Caki2 (cell line): ENCODE measurements around the gene CCDC85B. TPM values are rescaled to one million over a fixed set of nuclear protein-coding genes. Genes with fewer than 3 reads are reported as not detected.
A peak's percentile ranks its signal among the peaks of the same experiment; 100 is the strongest.

Experiments
- DNase-seq: peaks from one replicate; pipeline ENCODE4 v3.0.0-alpha.2; 2015; ENCODE audit warnings: low read depth
- in situ Hi-C: cut with HindIII; loops from 2 replicates; pipeline ENCODE4 v1.10.0; 2016; ENCODE audit warnings: low sequenced_read_pairs, low pct_unique_long_range_greater_than_20kb, mixed read lengths
- total RNA-seq: library from RNA; depleted of rRNA; stranded (reverse); fragments of >200 nt; shearing (Covaris generic); gene quantifications from 2 replicates; pipeline ENCODE4 v1.2.3, GENCODE V29; 2014; ENCODE audit warnings: low replicate concordance

Gene CCDC85B
- total RNA-seq, 1 experiment from 2014 or later: 121 TPM

DNA sequence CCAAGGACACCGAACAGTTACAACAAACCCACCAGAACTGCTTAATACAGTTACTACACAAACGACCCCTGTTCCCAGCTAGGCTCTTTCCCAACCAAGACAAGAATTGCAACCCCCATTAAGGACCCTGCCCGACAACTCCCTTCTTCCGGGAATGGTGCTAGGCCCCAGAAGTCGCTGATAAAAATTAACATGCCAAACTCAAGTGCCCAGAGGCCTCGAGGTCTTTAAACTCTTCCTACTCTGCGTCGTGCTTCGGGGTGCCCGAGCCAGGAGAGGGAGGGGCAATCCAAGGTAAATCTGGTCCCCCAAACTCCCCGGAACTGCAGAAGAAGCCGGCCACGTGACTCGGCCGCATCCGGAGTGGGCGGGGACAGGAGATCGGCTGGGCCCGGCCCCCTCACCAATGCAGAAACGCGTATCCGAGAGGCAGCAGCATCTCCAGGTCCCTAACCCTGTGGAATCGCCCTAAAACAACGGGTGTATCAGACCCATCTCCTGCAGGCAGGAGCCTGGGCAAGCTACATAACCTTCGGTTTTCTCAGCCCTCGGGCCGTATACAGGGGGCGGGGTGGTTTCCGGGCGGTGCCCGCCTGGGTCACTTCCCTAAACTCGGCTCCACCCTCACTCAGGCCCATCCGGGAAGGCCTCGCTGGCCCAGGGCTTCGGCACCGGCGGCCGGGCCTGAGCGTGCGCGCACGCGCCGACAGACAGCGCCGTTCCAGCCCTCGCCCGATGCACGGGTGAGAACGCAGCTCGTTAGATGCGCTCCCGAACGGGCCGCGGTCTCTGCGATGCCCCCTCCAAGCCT, 33.6 kb upstream of the CCDC85B start:
- DNase-seq: peak; percentile 68
- in situ Hi-C loops: no loop called here

DNA sequence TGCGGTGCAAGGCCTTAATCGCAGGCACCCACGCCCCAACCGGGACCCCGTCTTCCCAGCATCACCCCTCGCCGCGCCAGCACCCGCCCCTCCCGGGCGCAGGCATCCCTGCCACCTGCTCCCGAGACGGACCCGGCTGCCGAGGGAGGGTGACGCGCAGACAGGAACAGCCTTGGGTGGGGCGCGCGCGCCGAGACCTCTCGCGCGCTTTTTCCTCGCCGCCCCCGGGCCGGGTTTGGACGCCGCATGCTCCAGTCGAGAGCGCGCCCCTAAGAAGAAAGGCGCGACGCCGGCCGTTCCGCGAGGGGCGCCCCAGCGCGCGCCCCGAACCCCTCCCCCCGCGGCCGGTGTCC, 33.0 kb upstream of the CCDC85B start:
- peak; percentile 48 for DNase-seq
- in situ Hi-C loops: no loop called here

DNA sequence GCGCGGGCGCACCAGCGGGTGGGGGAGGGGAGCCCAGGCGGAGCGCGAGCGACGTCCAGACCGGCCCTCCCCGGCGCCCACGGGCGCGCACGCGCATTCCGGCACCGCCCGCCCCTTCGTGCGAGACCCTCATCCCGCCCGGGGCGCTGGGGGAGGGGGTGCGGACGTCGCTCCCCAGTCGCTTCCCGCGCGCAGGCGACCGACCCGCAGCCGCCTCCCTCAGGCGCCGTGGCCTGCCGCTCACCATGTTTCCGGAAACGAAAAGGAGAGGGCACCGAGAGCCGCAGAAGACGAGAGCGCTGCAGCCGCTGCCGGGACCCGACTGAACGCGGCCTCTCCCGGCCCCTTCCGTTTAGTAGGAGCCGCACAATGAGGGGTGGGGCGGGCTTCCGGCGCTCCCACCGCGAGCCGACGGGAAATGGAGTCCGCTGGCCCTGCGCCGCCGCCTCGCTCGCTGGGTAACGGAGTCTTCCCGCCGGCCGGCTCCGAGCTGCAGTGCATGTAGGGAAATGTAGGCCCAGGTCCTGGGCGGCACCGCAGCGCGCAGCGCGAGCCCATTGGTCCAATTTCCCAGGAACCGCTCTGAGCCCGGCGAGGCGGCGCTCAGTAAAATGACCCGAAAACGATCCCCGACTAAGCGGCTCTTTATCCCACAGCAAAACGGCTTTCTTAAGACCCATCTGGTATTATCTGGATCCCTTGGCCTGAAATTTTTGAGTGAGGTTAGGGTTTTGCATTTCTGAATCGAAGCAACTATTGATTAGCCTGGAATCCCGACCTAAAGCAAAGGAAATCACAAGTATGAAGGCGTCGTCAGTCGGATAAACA, 32.4 kb upstream of the CCDC85B start, which contains the start of gene CFL1:
CFL1 (minus strand) TSS at position 328 of the 828 bp plus-strand sequence; CDS start at position 247, 81 bp downstream.
- peak; percentile 96 for DNase-seq
- in situ Hi-C loops: no loop called here

DNA sequence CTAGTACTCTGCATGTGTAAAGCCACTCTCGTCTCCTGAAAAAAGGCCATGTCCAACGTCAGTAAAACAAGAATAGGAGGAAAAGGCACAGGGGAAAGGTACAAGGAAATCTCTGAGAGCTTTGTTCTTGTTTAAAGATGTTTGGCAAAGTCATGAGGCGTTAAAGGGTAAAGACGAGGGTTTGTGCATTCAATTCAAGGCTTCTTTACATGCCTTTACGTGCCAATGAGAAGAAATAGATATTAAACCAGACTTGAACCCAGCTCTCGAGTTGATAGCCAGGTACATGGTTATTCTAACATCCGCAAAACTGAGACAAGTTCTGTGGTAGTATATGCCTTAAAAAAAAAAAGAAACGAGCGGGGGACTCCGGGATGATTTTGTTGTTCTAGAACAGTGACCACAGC, 31.8 kb upstream of the CCDC85B start:
- in situ Hi-C loops: no loop called here
- no peak for DNase-seq

DNA sequence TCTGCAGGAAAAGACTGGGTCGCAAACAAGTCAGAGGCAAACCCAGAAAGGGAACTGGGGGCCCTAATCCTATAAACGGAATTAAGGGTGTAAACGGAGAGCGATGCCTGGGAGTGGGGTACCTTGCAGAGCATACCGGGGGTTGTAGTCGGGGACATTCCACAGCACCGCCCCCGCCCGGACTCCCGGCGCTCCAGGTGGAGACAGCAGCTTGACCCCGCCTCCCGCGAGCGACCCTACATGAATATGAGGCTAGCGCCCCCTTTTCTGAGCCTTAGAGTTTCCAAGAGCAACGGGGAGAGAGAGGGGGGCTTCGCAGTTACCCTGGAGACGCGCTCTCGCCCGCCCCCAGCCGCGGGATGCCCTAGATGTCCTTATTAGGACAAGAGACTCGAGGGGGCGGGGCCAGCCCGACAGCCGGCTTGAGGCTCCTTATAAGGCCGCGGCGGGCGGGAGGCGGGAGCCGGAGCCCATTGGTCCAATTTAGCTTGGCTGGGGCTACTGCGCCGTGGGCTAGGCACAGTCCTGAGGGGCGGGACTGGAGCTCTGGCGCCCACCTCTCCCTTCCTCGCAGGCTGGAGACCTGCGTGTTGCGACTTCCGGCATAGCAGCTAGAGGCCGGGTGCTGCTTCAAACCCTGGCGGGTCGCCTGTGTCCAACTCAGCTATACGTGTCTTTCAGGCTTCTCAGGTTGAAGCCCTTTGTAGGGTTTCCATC, 31.2 kb upstream of the CCDC85B start:
- in situ Hi-C loops: no loop called here
- DNase-seq: peak; percentile 97

DNA sequence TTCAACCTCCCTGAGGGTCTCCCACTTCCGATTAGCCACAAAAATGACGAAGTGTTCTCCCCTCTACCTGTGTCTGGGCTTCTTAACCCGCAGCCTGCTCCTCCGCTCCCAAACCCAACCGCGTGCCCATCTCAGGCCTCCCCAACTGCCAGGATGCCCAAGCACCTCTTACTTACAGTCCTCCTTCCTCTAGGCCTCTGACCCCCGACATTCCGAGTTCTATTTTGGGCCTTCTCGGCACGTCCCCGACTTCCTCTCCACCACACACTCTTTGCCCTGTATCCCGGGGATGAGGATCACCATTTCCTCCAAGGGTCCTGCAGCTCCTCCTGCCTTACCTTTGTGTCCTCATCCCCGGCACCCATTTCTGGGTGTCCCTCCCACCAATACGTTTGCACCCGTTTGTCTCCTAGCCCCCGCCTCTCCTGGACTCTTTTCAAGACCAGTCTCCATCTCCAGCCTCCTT, 30.6 kb upstream of the CCDC85B start:
- no peak for DNase-seq
- in situ Hi-C loops: no loop called here

DNA sequence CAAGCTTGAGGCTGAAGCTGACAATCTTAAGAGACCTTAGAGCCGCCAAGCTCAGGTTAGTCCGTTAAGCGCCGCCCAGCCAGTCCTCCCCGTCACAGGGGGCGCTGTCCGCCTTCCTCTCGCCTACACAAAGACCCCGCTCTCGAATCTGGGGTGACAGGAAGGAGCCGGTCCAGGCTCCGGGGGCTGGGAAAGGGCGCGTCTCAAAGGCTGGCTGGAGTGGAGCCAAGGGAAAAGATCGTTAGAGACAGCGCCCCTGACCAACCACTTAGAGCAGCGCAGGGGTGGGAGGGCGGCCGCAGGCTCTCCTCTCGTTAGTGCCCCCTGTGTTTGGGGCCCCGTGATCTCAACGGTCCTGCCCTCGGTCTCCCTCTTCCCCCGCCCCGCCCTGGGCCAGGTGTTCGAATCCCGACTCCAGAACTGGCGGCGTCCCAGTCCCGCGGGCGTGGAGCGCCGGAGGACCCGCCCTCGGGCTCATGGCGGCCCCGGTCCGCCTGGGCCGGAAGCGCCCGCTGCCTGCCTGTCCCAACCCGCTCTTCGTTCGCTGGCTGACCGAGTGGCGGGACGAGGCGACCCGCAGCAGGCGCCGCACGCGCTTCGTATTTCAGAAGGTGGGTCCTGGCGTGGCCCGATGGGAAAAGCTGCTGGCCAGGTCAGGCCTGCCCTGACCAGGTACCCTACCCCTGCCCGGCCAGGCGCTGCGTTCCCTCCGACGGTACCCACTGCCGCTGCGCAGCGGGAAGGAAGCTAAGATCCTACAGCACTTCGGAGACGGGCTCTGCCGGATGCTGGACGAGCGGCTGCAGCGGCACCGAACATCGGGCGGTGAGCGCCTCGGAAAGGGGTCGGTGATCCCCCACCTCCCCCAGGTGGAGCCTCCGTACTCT, 30.0 kb upstream of the CCDC85B start, which contains the start of gene MUS81:
MUS81 (plus strand) TSS at position 156 of the 887 bp plus-strand sequence; CDS start at position 477, 321 bp downstream.
- peak; percentile 97 for DNase-seq
- in situ Hi-C loops: no loop called here

DNA sequence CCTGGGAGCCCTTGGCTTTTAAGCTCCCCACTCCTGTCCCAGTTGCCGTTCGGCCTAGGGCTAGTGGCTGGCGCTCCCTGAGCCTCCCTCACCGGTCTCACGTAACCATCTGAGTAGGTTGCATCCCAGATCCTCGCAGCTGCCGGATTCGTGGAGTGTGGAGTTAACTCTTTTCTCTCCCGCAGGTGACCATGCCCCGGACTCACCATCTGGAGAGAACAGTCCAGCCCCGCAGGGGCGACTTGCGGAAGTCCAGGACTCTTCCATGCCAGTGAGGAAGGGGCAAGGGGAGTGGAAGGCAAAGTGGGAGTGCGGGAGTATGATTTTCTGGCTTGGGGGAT, 29.3 kb upstream of the CCDC85B start:
- no peak for DNase-seq
- in situ Hi-C loops: no loop called here

DNA sequence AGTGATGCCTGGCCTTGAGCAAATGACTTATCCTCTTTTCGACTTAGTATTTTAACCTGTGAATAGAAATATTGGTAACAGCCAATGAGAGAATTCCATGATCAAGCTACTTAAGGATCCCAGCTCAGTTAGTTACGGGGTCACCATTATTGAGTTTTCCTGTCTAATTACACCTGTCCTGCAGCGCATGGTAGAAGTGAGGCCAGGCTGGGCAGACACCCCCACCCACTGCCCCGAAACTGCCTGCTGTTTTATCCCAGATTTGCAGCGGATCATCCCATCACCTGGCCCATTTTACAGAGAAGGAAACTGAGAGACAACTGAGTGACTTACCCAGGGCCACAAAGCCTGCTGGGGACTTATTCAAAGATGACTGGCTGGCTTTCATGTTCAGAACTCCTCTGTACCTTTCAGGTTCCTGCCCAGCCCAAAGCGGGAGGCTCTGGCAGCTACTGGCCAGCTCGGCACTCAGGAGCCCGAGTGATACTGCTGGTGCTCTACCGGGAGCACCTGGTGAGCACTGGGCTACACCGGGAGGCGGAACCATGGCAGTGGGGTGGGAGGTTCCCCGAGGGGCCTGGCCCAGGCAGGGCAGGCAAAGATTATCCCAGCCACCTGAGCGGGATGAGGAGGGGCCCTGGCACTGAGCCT, 28.8 kb upstream of the CCDC85B start:
- in situ Hi-C loops: no loop called here
- DNase-seq: no peak

DNA sequence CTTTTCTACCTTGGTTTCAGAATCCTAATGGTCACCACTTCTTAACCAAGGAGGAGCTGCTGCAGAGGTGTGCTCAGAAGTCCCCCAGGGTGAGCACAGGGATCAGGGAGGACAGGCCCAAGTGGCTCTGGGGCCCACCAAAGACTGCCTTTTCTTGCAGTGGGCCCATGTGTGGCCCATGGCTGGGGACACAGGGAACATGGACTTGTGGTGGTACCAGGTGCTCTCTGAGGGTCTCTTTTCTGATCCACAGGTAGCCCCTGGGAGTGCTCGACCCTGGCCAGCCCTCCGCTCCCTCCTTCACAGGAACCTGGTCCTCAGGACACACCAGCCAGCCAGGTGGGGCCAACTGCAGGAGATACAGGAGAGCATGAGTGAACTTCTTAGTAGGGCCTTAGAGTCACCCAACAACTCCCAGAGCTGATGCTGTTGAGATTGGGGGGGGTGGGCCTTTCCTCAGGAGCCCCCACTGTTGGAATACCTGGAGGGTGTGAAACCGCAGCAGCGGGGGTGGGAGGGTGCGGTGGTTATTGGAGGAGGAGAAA, 28.2 kb upstream of the CCDC85B start:
- in situ Hi-C loops: no loop called here
- no peak for DNase-seq

DNA sequence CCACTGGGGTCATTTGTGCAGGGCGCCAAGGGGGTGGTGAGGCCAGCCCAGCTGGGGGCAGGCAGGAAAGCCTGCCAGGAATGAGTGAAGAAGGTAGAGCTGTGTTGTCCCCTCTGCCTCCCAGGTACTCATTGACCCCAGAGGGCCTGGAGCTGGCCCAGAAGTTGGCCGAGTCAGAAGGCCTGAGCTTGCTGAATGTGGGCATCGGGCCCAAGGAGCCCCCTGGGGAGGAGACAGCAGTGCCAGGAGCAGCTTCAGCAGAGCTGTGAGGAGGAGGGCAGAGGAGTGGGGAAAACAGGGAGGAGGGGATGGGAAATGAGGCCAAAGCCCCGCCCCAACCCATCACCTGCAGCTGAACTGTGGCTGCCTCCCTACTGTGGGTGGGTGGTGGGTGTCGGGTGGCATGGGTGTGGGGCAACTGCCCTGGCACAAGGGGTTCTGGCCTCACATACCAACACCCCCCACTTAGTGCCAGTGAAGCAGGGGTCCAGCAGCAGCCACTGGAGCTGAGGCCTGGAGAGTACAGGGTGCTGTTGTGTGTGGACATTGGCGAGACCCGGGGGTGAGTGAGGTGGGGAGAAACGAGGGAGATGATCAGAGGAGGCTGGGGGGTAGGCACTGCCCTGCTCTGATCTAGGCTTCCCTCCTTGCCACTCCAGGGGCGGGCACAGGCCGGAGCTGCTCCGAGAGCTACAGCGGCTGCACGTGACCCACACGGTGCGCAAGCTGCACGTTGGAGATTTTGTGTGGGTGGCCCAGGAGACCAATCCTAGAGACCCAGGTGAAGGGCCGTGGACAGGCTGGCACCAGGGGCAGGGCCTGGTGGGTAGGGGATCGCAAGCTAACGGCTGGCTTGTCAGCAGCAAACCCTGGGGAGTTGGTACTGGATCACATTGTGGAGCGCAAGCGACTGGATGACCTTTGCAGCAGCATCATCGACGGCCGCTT, 27.3 kb upstream of the CCDC85B start:
- in situ Hi-C loops: no loop called here
- DNase-seq: no peak

DNA sequence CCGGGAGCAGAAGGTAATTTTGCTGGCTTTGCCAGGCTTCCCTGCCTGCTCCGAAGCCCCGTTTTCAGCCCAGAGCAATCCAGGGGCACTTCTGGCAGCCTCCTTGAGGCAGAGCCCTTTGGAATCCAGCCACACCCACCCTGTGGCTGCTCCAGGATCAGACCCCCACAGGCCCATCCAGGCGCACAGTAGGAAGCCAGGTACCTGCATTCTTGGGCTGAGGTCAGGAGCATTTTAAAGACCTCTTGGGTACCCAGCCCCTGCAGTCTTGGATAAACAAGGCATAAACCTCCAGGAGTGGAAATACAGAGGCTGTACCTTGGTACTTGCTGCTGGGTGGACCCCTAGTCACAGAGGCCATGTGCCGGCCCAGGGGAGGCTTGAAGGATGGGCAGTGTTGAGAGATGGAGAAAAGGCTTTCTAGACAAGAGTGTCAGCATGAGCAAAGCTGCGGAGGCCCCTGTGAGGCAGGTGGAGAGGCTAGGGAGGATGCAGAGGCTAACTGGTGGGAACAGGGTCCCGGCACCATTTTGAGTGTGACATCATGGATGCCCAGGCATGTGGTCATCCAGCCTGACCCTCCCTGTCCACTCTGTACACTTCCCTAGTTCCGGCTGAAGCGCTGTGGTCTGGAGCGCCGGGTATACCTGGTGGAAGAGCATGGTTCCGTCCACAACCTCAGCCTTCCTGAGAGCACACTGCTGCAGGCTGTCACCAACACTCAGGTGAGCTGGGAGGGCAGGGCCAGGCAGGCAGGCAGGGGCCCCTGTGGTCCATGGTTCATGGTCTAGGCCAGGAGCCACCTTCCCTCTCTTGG, 26.4 kb upstream of the CCDC85B start:
- in situ Hi-C loops: no loop called here
- no peak for DNase-seq

DNA sequence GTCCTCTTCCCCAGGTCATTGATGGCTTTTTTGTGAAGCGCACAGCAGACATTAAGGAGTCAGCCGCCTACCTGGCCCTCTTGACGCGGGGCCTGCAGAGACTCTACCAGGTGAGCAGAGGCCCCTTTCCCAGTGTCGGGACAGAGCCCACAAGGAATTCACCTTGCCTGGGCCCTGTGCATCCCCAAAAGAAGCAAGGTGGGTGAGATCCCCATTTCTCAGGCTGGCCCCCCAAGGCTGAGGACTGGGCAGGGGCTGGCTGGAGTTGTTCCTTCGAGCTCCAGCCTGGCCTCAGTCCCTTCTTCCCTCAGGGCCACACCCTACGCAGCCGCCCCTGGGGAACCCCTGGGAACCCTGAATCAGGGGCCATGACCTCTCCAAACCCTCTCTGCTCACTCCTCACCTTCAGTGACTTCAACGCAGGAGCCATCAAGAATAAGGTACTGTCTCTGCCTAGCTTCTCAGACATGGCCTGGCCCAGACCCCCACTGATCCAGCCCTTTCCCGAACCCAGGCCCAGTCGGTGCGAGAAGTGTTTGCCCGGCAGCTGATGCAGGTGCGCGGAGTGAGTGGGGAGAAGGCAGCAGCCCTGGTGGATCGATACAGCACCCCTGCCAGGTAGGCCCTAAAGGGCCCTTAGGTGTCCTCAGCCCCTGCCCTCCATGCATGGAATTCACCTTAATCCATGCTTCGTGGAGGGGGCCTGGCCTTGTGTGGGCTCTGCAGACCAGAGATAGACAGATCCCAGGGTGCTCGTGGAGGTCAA, 25.6 kb upstream of the CCDC85B start:
- in situ Hi-C loops: no loop called here
- DNase-seq: no peak

DNA sequence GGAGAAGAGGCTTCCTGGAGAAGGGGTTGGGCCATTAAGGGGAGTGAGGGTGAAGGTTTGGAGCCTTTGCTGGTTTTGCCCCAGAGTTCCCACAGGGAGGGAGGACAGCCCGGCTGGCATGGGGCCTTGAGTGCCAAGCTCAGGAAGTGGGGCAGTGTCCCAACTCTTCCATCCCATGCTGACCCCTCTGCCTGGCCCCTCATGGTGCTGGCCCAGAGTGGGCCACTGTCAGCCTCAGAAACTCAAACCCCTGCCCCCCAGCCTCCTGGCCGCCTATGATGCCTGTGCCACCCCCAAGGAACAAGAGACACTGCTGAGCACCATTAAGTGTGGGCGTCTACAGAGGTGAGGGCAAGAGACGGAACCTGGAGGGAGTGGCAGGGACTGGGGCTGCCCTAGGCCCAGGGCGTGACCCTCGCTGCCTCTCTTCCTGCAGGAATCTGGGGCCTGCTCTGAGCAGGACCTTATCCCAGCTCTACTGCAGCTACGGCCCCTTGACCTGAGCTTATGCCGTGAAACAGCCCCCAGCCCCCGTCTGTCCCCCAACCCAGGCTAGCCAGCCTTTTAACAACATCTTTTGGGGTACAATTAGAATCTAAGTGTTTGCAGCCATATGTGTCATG, 24.8 kb upstream of the CCDC85B start:
- in situ Hi-C loops: no loop called here

More for the DNA sequence above, 24.8 kb upstream of the CCDC85B start:
- no peak for DNase-seq
